Smooth muscle cell of the brain vasculature (primary cell): ENCODE data around the gene EP400.

Source experiments
- DNase-seq: peaks from one replicate; pipeline ENCODE4 v3.0.0-alpha.2; 2012; ENCODE audit warnings: low read depth, low spot score

The EP400 gene

DNA sequence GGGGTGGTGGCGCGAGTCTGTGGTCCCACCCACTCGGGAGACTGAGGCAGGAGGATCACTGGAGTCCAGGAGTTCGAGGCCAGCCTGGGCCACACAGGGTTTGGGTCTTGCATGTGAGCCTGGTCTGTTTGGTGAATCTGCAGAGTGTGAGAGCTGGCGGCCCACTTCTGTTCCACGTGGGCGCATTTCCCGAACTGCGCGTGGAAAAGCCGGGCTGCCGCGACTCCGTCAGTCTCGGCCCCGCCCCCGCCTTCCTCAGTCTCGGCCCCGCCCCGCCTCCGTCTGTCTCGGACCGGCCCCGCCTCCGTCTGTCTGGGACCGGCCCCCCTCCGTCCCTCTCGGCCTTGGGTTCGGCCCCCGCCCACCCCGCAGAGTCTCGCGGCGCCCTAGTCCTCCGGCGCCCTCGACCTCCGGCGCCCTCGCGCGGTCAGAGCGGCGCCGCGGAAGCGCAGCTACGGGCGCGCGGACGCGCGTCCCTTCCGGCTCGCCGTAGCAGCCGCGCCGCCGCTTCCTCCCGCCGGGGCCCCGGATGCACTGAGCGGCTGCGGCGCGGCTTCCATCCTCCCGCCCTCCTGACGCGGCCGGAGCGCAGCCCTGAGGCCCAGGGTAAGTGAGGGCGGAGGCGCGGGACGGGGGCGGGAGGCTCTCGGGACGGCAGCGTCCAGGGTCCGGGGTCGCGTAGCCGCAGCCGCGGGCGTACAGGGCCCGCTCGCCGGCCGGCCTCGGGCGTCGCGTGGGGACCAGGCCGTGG, at the start of gene EP400:
Gene EP400, plus strand, starts transcription at position 512 of the 751 bp plus-strand sequence. CDS start 10,678 bp downstream, outside the sequence.
- DNase-seq = peak; percentile 78

DNA sequence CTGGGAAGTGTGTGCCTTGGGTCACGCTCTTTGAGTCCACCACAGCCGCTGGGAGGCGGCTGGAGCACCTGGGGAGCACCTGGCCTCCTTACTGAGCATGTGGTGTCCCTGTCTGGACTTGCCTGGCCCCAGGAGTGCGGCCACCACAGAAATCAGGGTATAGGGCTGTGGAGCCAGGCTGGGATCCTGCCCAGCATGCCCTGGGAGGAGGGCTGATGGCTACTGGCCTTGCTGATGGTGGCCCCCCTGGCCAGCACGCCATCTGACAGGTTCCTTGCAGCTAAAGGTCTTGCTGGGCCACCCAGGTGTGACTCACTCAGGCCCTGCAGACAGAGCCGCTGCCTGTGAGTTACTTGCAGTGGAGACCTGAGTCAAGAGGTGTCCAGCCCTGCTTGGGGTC, 49.3 kb upstream of the EP400 start:
- DNase-seq = no peak

DNA sequence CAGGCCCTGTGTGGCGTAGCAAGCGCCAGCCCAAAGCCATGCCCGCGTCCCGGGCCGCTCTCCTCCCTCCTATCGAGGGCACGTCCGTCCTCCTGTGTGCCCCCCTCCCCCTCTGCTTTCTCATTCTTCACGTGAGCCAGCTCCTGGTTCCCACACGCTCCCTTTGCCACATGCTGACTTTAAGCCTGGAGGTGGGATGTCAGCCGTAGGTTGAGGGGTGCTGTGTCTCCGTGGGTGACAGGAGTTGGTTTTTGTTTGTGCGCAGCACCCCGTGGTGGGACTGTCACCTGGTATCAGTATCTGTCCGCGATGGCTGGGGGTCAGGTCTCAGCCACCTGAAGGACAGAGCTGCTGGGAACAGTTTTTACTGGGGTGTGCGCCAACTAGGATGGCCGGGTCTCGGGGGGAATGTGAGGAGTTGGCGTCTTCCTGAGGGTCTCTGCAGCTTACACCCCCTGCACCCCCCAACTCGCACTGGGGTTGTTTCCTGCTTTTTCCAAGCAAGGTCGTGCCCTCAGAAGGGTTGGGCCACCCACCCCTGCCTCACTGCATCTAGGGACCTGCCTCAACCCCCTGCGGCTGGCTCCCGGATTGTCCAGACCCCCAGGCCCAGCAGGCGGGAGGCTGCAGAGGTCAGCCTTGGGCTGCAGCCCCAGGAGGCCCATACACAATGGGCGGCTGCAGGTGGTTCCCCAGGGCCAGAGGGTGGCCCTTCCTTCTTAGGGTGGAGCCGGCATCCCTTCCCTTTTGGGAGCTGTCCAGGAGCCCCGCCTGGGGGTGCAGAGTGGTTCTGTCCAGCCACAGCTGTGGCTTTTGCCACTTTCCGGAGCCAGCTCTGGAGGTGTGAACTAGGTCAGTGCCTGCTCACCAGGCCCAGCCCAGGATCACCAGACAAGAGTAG, 48.1 kb upstream of the EP400 start:
- DNase-seq = no peak

- DNase-seq = no peak
These were observed 47.2 kb upstream of the EP400 start for GRCh38 chr12:131902332-131903241.

DNA sequence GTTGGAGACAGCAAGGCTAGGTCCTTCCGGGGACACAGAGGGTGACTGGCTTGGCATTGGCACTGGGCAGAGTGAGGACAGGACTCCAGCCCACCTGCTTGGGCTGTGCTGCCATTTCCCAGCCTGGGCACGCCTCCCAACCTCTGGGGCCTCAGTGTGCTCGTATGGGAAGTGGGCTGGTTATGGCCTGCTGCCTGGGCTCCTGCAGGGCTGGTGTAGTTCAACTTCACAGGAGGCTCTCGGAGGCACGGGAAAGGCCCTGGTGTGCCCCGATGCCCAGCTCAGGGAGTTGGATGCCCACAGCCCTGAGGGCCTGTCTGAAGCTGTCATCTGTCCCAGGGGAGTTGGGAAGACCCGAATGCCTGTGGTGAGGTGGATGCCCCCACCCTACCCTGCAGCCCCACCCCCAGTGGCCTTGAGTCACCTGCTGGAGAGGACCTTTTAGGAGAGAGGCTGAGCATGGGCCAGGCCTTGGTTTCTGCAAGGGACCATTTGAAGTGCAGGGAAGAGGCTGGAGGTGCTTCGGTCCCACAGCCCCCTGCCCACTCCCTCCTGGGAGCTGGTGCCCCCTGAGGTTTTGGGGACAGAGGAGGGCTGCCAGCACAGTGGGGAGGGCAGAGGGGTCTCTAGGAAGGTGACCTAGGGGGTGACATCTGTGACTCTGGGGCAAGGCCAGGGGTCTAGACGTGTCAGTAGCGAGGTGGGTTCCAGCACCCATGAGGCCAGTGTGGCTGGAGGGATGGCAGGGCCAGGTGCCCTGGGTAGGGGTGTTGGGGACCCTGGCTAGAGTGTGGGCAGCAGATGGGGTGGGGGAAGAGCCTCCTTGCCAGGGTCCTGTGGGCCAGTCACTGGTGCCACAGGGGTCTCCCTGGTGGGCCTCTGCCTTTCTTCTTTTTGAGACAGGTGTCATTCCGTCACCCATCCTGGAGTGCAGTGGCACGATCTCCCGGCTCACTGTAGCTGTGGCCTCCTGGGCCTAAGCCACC, 46.2 kb upstream of the EP400 start:
- no peak for DNase-seq

DNA sequence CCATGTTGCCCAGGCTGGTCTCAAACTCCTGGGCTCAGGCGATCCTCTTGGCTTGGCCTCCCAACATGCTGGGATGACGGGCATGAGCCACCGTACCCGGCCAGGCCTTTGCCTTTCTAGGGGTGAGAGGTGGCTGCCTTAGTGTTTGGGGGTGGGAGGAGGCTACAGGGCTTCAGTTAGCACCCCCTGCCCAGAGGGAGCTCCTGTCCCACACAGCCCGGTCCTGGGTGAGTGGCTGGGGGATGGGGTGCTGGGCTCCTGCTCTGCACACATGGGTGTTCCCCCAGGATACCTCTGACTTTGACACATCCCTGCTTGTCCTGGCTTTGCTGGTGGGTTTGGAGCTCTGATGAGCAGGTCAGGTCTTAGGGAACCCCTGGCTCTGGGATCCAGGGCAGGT, 45.4 kb upstream of the EP400 start:
- DNase-seq = no peak

DNA sequence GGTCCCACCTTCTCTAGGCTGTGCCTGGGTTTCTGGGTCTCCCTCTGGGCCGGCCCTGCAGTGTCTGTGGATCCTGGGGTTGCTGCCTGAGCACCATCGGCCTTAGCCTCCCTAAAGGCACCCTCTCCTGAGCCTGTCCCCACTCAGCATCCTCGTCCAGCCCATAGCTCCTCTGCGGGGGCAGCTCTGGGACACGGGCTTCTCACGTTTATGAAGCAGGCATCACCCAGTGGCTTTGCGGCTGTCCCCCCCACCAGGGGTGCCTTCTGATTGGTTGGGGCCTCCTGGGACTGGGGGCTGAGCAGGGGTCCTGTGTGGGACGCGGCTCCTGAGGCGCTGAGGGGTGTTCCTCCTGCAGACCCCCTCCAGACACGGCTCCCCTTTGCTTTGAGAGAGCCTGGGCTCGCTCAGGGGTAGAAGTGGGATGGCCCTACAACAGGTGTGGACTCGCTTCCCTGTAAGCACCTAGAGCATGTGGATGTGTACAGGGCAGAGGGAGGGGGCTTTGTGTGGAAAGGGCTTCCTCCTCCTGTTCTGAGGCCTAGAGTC, 44.6 kb upstream of the EP400 start:
- DNase-seq = no peak

- no peak for DNase-seq
These were observed 44.1 kb upstream of the EP400 start for GRCh38 chr12:131905630-131906091.

DNA sequence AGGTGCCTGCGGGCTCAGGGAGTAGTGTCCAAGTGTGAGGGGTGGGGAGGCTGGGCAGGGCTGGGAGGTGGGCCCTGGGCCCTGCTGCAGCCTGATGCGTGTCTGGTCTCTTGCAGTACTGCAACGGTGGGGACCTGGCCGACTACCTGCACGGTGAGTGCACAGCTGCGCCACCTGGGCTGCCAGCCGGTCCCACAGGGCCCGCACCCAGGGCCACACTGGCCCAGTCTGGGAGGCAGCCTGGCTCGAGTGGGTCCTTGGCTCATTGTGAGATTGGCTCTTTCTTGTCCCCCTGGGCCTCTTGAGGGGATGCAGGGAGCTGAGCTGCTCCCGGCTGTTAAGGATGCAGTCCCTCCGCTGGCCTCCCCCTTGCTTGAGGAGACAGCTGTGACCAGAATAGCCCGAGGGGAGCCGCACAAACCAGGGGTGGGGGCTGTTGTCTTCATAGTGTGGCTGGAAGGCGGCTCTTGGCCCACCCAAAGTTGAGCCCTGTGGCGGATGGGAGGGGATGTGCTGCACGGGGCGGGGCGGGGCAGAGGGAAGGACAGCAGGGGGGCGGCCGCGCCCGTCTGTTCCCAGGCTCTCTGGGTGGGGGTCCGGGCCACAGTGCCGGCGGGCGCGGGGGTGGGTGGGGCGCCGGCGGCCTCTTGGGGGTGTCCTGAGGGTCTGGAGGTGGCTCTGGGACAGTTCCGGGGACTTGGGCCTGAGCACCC, 42.2 kb upstream of the EP400 start:
- DNase-seq = no peak

DNA sequence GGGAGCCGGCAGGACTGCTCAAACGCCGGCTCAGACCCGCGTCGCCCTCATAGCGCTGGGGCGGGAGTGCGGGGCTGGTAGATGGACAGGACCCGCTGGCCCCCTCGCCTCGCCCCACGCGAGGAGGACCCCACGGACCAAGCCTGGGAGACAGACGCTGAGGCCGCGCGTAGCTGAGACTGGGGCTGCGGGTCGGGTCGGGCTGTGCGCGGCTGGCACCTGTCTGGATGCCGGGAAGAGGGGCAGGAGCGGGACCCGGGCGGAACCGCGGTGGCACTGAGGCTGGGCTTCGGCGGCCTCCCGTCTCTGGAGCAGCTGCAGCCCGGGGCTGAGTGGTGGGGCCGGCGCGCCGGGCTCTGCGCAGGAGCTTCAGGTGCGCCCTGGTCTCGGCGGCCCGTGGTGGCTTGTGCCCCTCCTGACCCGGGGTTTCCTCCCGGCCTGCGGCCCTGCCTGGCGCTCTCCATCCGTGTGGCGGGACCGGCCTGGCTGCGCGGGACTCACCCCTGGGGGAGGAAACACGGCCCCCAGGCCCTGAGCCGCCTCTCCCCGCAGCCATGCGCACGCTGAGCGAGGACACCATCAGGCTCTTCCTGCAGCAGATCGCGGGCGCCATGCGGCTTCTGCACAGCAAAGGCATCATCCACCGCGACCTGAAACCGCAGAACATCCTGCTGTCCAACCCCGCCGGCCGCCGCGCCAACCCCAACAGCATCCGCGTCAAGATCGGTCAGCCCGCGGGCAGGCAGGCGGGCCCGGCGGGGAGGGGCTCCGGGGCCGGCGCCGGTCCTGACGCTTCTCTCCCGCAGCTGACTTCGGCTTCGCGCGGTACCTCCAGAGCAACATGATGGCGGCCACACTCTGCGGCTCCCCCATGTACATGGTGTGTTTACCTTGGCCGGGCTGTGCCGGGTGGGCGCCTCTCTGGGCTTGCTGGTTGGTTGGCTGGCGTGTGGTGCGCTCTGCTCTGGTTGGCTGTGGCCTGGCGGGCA, 41.4 kb upstream of the EP400 start:
- no peak for DNase-seq

DNA sequence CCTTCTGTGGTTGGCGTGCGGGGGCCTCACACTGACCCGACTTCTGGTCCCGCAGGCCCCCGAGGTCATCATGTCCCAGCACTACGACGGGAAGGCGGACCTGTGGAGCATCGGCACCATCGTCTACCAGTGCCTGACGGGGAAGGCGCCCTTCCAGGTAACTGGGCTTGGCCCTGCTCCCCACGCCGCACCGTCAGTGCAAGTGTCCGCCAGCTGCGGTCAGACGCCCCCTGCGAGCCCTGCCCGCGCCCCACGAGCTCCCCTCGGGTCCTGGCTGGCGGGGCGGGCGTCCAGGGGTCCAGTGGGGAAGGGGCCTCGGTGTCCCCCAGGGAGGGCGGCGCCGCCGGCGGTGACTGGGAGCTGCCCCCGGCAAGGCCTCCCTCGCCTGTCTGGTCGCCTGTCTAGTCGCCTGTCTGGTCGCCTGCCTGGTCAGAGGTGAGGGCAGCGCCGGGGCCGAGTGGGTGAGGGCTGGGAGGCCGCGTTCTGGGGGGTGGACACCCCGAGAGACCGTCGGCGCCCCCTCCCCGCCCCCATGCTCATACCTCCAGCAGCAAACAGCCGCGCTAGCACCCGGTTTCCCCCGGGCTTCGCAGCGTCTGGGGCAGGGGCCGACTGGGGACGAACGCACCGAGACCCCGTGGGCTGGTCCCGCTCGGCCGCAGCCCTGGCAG, 40.5 kb upstream of the EP400 start:
- no peak for DNase-seq

GRCh38 chr12:131909752-131910219, 40.0 kb upstream of the EP400 start:
- no peak for DNase-seq

DNA sequence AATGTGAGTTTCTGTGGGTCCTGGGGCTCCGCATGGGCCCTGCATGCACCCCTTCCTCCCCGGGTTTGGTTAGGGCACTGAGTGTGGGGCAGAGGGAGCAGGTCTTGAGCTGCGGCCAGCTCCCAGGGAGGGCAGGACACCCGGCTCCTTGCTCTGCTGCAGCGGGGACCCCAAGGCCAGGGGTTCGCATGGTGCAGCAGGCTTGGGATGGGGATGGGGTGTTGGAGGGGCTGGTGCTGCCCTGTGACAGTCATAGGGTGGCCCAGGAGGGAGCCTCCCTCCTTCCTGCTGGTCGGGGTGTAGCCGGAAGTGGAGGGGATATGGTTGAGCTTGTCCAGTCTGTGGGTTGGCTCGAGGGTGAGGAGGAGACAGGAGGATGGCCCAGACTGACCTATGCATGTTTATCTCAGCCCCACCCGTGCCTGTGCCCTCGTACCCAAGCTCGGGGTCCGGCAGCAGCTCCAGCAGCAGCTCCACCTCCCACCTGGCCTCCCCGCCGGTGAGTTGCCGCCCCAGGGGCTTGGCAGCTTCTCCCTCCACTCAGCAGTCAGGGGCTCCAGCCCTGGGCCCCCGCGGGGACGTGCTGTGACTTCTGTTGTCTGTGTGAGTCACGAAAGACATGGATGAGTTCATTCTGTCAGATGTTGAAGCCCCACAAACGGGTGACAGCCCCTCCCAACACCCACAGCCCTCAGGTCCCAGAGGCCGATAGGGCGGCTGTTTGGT, 39.3 kb upstream of the EP400 start:
- no peak for DNase-seq

DNA sequence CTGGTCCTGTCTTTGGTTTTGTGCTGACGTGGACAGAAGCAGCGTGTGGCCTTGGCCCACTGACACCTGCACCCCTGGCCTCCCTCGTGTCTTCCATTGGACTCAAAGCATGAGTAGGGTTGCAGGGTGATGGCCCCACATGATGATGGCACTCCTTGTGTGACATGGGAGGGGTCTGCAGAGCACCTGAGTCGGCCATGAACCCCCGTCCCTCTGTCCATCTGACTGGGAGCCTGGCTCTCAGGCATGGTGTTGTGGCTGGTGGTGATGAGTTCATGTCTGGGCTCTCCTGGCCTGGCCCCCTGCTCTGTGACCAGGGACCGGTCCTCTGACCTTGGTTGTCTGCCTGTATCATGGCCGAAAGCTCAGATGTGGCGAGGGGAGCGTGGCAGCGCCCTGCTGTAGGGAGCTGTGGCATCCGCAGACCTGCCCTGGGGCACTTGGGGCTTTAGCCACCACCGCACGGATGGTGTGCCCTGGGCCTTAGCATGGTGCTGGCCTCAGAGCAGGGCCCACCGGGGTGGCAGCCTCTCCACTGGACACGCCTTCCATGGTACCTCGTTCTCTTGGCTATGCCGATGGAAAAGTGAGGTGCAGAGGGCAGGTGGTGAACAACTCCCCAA, 38.6 kb upstream of the EP400 start:
- no peak for DNase-seq

GRCh38 chr12:131911851-131912477, 37.8 kb upstream of the EP400 start:
- no peak for DNase-seq
